A549 treated with CpdA at 1 μM for 4 hours (cell line): ENCODE measurements around the gene SGCB. TPM values are rescaled to one million over a fixed set of nuclear protein-coding genes. Genes with fewer than 3 reads are reported as not detected.

Experiments
- total RNA-seq: library from RNA; stranded (reverse); fragments of 200-300 nt; extraction: Qiagen RNA extraction; gene quantifications from 5 replicates; pipeline ENCODE4 v1.2.3, GENCODE V29; 2022; ENCODE audit warnings: low read depth

SGCB gene, protein sequence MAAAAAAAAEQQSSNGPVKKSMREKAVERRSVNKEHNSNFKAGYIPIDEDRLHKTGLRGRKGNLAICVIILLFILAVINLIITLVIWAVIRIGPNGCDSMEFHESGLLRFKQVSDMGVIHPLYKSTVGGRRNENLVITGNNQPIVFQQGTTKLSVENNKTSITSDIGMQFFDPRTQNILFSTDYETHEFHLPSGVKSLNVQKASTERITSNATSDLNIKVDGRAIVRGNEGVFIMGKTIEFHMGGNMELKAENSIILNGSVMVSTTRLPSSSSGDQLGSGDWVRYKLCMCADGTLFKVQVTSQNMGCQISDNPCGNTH
- 17.1 to 20.1 TPM (median 17.3 TPM) in 5 replicates for total RNA-seq

DNA sequence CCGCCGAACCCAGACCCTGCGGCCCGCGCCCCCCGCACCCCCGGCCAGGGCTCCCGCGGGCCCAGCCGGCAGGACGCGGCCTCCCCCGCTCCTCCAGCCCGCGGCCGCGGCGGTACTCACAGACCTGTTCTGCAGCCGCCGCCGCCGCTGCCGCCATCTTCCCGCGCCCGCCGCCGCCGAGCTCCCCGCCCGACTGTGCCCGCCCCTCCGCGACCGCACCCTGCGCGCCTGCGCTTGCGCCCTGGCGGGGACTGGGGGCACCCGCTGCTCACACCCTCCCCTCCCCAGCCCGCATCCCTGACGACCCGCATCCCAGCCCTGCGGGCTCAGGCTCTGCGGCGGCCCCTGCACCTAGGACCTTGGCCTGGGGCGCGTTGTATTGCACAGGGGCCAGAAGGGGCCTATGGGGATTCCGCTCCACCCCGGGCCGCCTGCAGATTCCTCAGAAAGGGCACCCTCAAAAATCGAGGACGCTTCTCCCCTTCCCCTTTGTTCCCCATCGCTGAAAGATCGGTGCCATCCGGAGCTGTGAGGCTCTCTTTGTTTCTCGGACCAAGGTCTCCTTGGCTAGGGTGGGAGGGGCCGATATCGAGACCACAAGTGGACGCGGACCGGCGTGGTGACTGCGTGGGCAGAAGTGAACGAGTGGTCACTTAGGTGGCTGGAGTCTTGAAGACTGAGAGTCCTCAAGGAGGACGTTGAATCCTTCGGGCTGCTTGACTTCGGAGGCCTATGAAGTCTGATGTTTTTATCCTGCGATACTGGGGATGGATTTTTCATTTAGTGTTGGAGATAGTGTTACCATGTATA, at the start of gene SGCB:
SGCB (minus strand) TSS at position 197 of the 810 bp plus-strand sequence; CDS start at position 157, 40 bp downstream.

DNA sequence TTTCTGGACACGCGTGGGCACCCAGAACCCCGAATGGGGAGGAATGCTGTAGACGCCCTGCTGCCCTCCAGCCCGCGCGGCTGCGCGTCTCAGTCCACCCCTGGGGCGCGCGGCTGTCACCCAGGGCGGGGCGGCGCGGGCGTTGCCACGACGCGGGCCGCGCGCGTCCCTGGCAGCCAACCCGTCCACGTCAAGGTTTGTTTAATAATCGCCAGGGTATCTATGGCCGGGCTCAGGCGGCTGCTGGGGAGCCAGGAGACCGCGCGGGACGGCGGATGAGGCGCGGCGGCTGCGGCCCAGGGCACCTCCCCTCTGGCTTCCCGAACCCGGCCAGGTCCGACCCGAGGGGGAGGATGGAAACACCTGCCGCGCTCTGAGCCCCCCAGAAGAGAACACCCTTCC, 13.1 kb upstream of the SGCB start, which contains the start of gene SPATA18:
SPATA18 (plus strand) TSS at position 92 of the 402 bp plus-strand sequence. CDS start 401 bp downstream, outside the sequence.

DNA sequence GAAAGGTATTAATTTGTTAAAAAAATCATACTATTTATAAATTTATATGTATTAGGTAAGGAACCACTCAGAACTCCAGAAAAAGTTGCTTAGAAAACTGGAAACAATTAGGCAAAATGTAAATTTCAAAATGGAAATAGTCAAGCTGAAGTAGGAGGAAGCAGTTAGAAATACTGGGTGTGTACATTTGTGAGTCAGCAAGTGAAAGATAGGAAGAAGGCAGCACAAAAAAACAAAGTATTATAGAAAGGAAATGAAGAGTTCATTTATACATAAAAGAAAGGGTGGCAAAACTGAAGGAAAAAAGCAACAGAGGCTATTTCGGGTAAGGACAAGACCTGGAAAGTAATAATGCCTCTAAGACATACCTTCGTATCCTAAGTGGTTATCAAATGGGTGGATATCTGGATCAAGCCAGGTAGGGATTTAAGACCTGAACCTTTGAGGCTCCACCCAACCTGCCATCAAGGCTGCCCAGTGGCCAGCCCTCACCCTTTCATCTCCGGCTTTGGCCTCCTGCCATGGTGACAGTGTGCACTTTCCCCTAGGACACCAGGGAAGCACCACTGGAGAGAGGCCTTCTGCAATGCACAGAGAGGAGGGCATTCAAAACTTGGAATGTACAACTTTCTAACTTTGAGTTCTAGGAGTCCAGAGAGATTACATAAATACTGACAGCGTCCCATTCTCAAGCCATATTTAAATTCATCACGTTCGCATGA, 18.0 kb downstream of the SGCB start, which contains the start of gene LRRC66:
LRRC66 (minus strand) TSS at position 428 of the 722 bp plus-strand sequence. CDS start 2,750 bp downstream, outside the sequence.

Other genes starting within 250 kb of the SGCB start
- 14.9 to 22.9 TPM (median 20.1 TPM) in 5 replicates for gene DCUN1D4, start 195.1 kb downstream of the SGCB start, total RNA-seq
- gene LRRC66, start 17.9 kb downstream of the SGCB start, total RNA-seq: 0.05 to 0.26 TPM (median 0.13 TPM) in 4 of 5 replicates, not detected in the other
- gene SPATA18, start 13.0 kb upstream of the SGCB start, total RNA-seq: 3.8 to 5.1 TPM (median 4.5 TPM) in 5 replicates